SK-N-SH treated with all-trans-retinoic acid at 6 μM for 48 hours (cell line): ENCODE results near the gene ADRA2B.

Experiments used
- ARNTL ChIP-seq: fragments of 450-650 bp; formaldehyde crosslinking; IDR thresholded peaks from 2 replicates; pipeline ENCODE4 v1.5.0; 2020; ENCODE audit warnings: low read depth, mild to moderate bottlenecking, moderate library complexity, borderline replicate concordance
- BACH2 ChIP-seq: fragments of 250-450 bp; sonication (Bioruptor Pico); IDR thresholded peaks from 2 replicates; pipeline ENCODE4 v1.9.0; 2021; ENCODE audit warnings: mild to moderate bottlenecking, borderline replicate concordance
- CREB5 ChIP-seq: fragments of 250-450 bp; sonication (Bioruptor Pico); IDR thresholded peaks from 2 replicates; pipeline ENCODE4 v1.5.1; 2020; ENCODE audit warnings: low read depth, mild to moderate bottlenecking, moderate library complexity
- CSRNP3 ChIP-seq: fragments of 250-450 bp; sonication (Bioruptor Pico); IDR thresholded peaks from 2 replicates; pipeline ENCODE4 v1.5.1; 2021; ENCODE audit warnings: mild to moderate bottlenecking, moderate library complexity
- ISL1 ChIP-seq: fragments of 250-450 bp; sonication (Bioruptor Pico); IDR thresholded peaks from 2 replicates; pipeline ENCODE4 v2.1.2; 2022; ENCODE audit warnings: mild to moderate bottlenecking, moderate library complexity
- PATZ1 ChIP-seq: fragments of 250-450 bp; sonication (Bioruptor Pico); IDR thresholded peaks from 2 replicates; pipeline ENCODE4 v1.8.0; 2020; ENCODE audit warnings: mild to moderate bottlenecking, moderate library complexity, borderline replicate concordance
- TOX ChIP-seq: fragments of 250-450 bp; sonication (Bioruptor Pico); IDR thresholded peaks from 2 replicates; pipeline ENCODE4 v1.8.0; 2021; ENCODE audit warnings: mild to moderate bottlenecking, moderate library complexity, borderline replicate concordance
- ZNF70 ChIP-seq: fragments of 450-650 bp; formaldehyde crosslinking; IDR thresholded peaks from 2 replicates; pipeline ENCODE4 v1.5.0; 2020; ENCODE audit warnings: mild to moderate bottlenecking, moderate library complexity

GRCh38 chr2:96116424-96116878, at the start of gene ADRA2B:
- TF ChIP-seq BACH2 (CRISPR knock-in tag): no peak
- TF ChIP-seq CREB5 (CRISPR knock-in tag): no peak
- TF ChIP-seq ZNF70: no peak
- TF ChIP-seq ISL1 (CRISPR knock-in tag): no peak
- no peak for TF ChIP-seq TOX (CRISPR knock-in tag)
- no peak for TF ChIP-seq PATZ1 (CRISPR knock-in tag)
- no peak for TF ChIP-seq CSRNP3
- TF ChIP-seq ARNTL (CRISPR knock-in tag): no peak
